ENCODE measurements around the gene FBXL5.

- TF ChIP-seq CTCF (IDR thresholded peaks at IDR 0.05), result no peak
- TF ChIP-seq POLR2A (IDR thresholded peaks at IDR 0.05), result no peak
These were observed 13.6 kb upstream of the FBXL5 start for GRCh38 chr4:15668566-15669435.
